HG02973 (cell line): ENCODE measurements around the gene BRWD1.

ENCODE experiments used
- ATAC-seq: cut with Tn5 transposase; IDR thresholded peaks from one replicate; pipeline ENCODE4 v1.9.1; 2021; ENCODE audit warnings: moderate library complexity; ENCODE audit not compliant: unreplicated experiment

Gene BRWD1

DNA sequence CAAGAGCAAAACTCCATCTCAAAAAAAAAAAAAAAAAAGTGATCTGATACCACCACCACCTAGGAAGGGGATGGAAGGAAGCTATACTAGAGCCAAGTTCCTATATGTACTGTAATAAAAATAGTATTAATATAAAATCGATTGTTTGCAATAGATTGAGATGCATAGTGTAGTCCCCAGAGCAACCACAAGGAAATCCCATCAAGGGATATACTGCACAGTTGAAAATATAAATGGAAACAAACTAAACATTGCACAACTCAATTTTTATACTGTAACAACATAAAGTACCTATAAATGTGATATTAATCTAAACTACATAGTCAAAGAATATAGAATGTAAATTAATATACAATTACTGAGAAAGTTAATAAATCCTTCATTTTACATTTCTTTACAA, 109.3 kb downstream of the BRWD1 start:
- ATAC-seq = no peak

GRCh38 chr21:39198800-39199199, 114.6 kb downstream of the BRWD1 start:
- no peak for ATAC-seq

- no peak for ATAC-seq
Observed at GRCh38 chr21:39197448-39198233, 115.8 kb downstream of the BRWD1 start.

DNA sequence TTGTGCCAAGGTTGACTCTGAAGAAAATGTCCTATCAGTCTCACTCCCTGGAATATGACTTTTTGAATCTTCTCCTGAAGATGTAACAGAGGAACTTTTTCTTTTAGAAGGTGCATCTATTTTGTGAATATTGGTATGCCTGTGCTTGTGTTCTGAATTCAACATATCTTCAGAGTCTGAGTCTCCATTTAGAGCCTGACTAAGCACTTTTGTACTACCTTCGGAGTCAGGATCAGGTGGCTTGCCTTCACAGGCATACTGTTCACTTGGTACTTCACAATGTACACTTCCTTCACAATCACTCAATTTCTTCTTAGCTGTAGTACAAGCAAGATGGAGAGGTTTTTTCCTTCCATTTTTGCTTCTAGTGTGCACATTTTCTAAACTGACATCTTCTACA, 116.6 kb downstream of the BRWD1 start:
- ATAC-seq = no peak

GRCh38 chr21:39196310-39196709, 117.1 kb downstream of the BRWD1 start:
- ATAC-seq = no peak

DNA sequence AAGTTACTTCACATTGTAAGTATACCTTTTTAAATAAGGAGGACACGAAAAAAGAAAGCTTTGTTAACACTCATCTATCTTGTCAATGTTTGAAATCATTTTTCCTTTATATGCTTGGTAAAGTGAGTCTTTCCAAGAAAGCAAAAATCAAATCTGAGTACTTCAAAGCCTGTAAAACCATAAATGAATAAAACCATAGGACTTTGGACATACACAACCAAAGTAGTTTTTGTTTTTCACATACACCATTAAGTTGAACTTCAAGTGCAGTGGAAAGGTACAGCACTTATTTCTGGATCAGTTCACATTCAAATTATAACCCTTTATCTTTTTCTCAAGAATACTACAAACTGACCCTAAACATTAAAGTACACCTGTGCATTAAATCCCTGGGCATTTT, 120.1 kb downstream of the BRWD1 start:
- no peak for ATAC-seq

- ATAC-seq = no peak
Observed at GRCh38 chr21:39189857-39190604, 123.4 kb downstream of the BRWD1 start.

DNA sequence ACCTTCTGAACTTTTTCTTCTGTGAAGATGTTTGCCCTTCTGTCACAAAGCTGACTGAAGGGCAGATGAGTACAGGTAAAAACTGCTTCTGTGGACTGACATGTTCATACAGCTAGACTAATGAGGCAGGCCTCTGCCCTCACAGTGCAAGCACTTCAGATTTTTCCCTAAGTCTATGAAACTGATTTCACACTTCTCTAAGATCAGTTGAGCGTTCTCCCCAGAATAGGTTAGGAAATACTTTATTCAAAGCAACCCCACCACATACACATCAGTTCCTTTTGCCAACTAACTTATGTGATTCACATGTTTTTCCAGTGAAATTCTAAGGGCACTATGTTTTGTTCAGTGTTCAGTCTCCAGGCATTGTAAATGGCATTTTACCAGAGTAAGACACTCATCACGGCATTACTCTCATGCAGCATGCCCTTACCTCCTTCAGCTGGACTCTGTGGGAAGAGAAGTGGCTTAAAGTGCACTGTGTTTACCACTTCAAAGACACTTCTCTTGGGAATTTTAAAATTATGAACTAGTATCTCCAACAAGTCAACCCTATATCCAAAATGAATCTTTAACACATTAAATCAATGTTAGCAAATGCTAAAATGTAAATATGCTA, 124.8 kb downstream of the BRWD1 start:
- ATAC-seq = no peak

DNA sequence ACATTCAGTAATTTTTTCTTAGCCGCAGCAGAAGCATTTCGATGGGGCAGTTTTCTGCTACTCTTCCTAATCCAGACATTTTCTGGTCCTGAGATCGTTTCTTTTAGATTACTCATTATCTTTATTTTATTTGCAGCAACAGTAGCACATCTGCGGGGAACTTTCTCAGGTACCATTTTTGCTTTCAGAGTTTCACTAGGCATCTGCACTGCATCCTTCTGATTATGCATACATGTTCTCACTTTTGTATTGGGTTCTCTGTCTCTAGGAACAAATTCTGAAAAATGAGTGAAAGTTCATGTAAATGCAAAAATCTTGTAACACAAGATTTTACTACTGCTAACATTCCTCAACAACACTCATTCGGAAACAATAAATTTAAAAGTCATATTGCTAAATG, 126.3 kb downstream of the BRWD1 start:
- no peak for ATAC-seq

GRCh38 chr21:39186676-39187075, 126.8 kb downstream of the BRWD1 start:
- no peak for ATAC-seq

- no peak for ATAC-seq
Observed at GRCh38 chr21:39185157-39185556, 128.3 kb downstream of the BRWD1 start.

DNA sequence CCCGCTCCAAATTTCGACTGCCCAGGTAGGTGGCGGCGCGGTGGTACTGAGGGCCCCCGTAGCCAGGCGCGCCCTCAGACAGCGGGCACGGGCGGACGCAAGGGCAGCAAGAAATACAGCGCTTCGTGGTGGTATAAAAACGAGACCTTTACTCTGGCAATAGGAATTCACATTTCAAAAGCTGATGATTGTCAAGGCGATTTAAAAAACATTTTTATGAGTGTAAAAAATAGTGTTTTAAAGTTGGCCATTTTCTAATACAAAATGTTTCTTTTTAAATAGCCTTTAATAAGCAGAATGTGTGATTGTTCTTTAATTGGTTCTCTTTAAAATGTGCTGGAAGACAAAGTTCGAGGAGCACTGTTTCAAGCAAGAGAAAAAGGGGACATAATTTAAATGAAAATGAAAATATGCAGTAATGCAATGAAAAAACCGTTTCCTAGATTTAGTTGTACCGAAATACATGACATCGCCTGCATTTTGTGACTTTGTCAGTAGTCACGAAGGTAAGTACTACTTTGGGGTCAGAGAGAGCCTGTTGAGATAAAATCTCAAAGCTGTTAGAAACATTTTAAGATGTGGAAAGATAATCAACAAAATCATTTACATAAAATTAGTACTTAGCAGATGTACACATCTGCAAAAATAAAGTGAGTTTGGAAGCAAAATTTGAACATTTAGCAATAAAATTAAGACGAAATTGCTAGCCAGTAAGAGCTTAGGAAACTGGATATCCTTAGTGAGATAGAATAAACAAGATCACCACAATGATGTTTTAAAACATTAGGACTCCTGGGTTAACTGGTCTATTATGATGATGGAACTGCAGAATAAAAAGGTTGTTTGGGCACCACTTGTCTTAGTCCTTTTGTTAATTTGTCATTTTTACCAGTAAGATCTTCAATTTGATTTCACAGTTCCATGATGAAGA, 129.1 kb downstream of the BRWD1 start:
- ATAC-seq = no peak

- peak; percentile 81 for ATAC-seq
Observed at GRCh38 chr21:39183272-39184049, 130.0 kb downstream of the BRWD1 start, which contains the start of gene PSMG1. Gene PSMG1 (minus strand): TSS chr21:39183451. CDS start chr21:39183385, 66 bp downstream.

DNA sequence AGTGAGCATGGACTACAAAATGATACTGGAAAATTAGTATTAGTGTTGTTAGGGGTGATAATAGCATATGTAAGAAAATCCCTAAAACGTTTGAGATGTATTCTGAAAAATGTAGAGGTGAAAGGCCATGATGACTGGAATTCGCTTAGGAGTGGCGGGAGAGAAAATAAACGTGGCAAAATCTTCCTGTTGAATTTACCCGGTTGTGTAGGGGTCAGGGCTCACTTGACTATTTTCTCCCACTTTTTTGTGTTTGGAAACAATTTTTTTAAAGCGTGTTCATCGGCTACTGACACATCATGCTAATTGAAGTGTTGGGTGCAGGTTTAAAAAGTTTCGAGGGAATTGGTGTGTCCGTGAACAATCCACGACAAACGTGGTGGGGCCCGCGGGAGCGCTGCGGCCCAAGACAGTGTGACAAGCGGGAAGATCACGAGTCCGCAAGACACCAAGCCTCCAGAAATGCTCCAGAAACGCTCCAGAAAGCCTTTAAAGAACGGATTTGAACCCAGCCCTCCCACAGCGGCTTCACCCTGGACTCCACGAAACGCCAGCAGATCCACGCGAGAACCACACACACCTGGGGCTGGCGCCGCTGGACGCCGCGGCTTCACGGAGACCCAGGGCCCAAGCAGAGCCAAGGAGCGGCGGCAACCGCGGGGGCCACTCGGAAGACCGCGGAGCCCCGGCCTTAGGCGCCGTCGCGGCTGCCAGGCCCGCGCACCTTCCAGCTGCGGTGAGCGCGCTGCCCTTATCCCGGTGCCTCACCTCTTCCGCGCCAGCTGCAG, 130.8 kb downstream of the BRWD1 start:
- no peak for ATAC-seq

DNA sequence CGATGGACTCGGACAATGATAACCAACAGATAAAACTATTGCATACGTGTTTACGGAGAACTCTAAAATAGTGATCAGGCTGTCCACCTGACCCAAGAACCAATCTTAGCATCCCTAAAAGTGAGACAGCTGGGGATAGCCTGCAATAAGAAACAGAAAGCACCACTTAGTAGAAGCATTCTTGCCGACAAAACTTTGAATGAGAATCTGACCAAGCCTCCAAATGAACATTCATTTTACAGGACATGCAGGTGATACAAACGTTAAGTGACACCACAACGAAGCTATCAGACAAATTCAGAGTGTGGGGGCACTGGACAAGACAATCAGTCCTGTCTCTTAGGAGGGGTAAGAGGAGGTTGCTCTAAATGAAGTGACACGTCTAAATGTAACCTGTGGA, 131.4 kb downstream of the BRWD1 start:
- ATAC-seq = no peak

DNA sequence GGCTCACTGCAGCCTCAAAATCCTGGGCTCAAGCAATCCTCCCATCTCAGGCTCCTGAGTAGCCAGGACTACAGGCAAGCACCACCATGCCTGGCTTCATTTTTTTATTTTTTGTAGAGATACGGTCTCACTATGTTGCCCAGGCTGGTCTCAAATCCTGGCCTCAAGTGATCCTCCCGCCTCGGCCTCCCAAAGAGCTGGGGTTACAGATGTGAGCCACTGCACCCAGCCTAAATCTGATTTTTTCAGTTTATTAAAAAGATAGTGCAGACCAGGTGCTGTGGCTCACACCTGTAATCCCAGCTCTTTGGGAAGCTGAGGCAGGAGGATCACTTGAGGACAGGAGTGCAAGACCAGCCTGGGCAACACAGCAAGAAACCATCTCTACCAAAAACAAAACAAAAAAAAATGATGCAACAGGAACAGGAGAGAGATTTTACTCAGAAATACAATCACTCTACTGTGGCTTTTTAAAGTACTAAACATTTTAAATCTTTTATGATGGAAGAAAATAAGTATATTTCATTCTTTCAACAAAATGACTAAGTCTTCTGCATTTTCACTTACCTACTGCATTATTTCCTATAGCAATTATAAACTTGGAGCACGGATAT, 132.1 kb downstream of the BRWD1 start:
- ATAC-seq = no peak

GRCh38 chr21:39180429-39181019, 132.9 kb downstream of the BRWD1 start:
- no peak for ATAC-seq

DNA sequence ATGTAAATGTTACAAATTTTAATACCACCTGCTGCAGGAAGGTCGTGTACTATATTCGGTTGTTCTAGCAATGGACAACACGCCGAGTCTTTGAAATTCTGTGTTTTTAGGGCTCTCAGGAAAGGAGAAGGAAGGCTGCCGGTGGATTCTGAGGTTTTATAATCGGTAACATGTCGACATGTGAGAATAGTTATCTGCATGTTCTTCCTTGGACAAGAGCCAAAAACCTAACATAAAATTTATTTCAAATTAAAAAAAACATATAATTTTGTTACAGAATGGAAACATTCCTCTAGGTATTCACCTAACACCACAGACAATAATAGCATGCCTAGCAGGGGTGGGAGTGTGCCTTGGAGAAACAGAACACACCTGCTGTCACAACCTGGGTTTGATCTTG, 135.0 kb downstream of the BRWD1 start:
- no peak for ATAC-seq
